Measurements from ENCODE around the gene SNRPA1.

GRCh38 chr15:101277038-101277822 is 17.8 kb downstream of the SNRPA1 start, which contains the start of gene SELENOS:
- TF ChIP-seq GATA3 (IDR thresholded peaks at IDR 0.05; ENCODE audit: low read depth, low read length) (no peak), GATA2 (IDR thresholded peaks at IDR 0.05; ENCODE audit: low read depth, low read length) (no peak)
